ENCODE data around the gene PPP1R26. TPM values are rescaled to one million over a fixed set of nuclear protein-coding genes. Genes with fewer than 3 reads are reported as not detected.
A peak's percentile ranks its signal among the peaks of the same experiment; 100 is the strongest.

Gene PPP1R26
- total and polyA plus RNA-seq, 2 of the 8 experiments (the other 6 are each of a cell fraction or from before 2014, with no cell fraction given): 9.8 to 32.7 TPM

GRCh38 chr9:135480071-135480939 lies 723 bp downstream of the PPP1R26 start:
- H2BK5ac ChIP-seq (ENCODE audit: low read depth, low read length): 0 out of 2 replicates have a peak overlapping the region, but pooled peaks have one; percentile 24
- 3% methylated on average over 35 of the region's 76 CpGs; no CpG with 5 or more reads in 1 of the 2 experiments for WGBS, 2 experiments (ENCODE audit: extremely low coverage in 1 of 2, insufficient coverage in 1 of 2, insufficient read length in 1 of 2, insufficient replicate concordance in 2 of 2, low coverage in 1 of 2, low lambda C conversion rate in 2 of 2, missing lambda C conversion rate in 1 of 2)
- H2AFZ ChIP-seq (ENCODE audit: low read length): no peak overlapping the region
- H2AK5ac ChIP-seq (ENCODE audit: low read depth, low read length): no peak overlapping the region
- H2BK12ac ChIP-seq (ENCODE audit: low read depth, low read length): no peak overlapping the region
- peak; percentile 50 for TF ChIP-seq KDM4A (IDR thresholded peaks at IDR 0.05; ENCODE audit: low read depth, low read length, severe bottlenecking)
- TF ChIP-seq EGR1 (IDR thresholded peaks at IDR 0.05; ENCODE audit: borderline replicate concordance, low read depth, low read length): no peak
- 0 out of 2 replicates have a peak, but pooled peaks have one; percentile 20 for TF ChIP-seq TAF1 (IDR thresholded peaks at IDR 0.05; ENCODE audit: low read depth, low read length)
- peak; percentile 23; the same call in 1 of the 2 replicates for TF ChIP-seq PHF8 (conservative IDR thresholded peaks at IDR 0.05; ENCODE audit: low read depth, low read length)
- peaks cover 7% of the 10 kb centered on the region; the same call in 1 of the 2 replicates for H3K23me2 ChIP-seq (ENCODE audit: low read depth, low read length)
- H2BK120ac ChIP-seq (replicated peaks; ENCODE audit: low read depth, low read length): no peak overlapping the region
- peaks cover 0 to 8% (median 3%) of the 10 kb centered on the region in 4 experiments; a peak in 6 of 7 replicates for H3K4me1 ChIP-seq (replicated peaks in 1 of 4; ENCODE audit: control insufficient read depth in 3 of 4, insufficient read depth in 4 of 4, low read length in 3 of 4)
- peak overlapping the region; percentile 16 for H3K56ac ChIP-seq (replicated peaks; ENCODE audit: insufficient read length, low read depth, low read length)
- no peaks in the 10 kb centered on the region for H3K27me3 ChIP-seq (replicated peaks in 1 of 4; ENCODE audit: control insufficient read depth in 3 of 4, extremely low read depth in 1 of 4, insufficient read depth in 3 of 4, low read length in 3 of 4)
- H2BK20ac ChIP-seq (ENCODE audit: low read length): no peak overlapping the region
- peak overlapping the region; percentile 49 for H4K5ac ChIP-seq (ENCODE audit: insufficient read length, low read depth, low read length)
- H3K79me1 ChIP-seq (ENCODE audit: low read depth, low read length): peaks cover 4% of the 10 kb centered on the region
- peaks cover 3 to 20% of the 10 kb centered on the region in 2 experiments; a peak in 2 of 4 replicates for H3K79me2 ChIP-seq (ENCODE audit: control insufficient read depth in 1 of 2, insufficient read depth in 2 of 2, low read length in 2 of 2)
- ChIA-PET CTCF (ENCODE audit: partially characterized antibody) (interaction anchor here (0.8 to 2.4 kb wide), 6 partner anchors 25 to 393 kb away, joined by 3 to 13 read pairs (median 4); partner anchors contain the start of gene OLFM1), POLR2A (ENCODE audit: partially characterized antibody) (interaction anchor here (0.7 to 2.0 kb wide), 8 partner anchors 9 to 25 kb away, joined by 3 to 17 read pairs (median 4); partner anchors contain the start of gene MRPS2)
- FAIRE-seq (no peak), DNase-seq (ENCODE audit: low read depth in 1 of 2, low spot score in 2 of 2) (peak in 1 of 2 experiments; percentile 69)
- H3K18ac ChIP-seq (ENCODE audit: extremely low read depth, low read length): peak overlapping the region; percentile 32
- H4K20me1 ChIP-seq (replicated peaks in 1 of 2; ENCODE audit: control insufficient read depth in 1 of 2, insufficient read depth in 2 of 2, low read length in 2 of 2): peaks cover 5 to 6% of the 10 kb centered on the region in 2 experiments
- no peak overlapping the region for H2BK15ac ChIP-seq (ENCODE audit: low read length)
- H3K4me3 ChIP-seq (ENCODE audit: extremely low read depth in 1 of 4, insufficient read depth in 2 of 4, low read depth in 3 of 4, low read length in 4 of 4): peak overlapping the region; percentile 65 to 93 (median 80)
- peak overlapping the region; percentile 51 for H4K8ac ChIP-seq (ENCODE audit: extremely low read depth, insufficient read depth, low read length)
- peak overlapping the region; percentile 43 to 73 (median 54); a peak in 6 of 7 replicates for H3K9ac ChIP-seq (replicated peaks in 1 of 4; ENCODE audit: extremely low read depth in 1 of 4, low read depth in 3 of 4, low read length in 3 of 4)
- no peak overlapping the region for H3K23ac ChIP-seq (ENCODE audit: insufficient read length)
- no peak overlapping the region for H3K14ac ChIP-seq (ENCODE audit: insufficient read length)
- peak overlapping the region; percentile 81 for H4K91ac ChIP-seq (replicated peaks; ENCODE audit: insufficient read length, low read length)
- H3K9me3 ChIP-seq (ENCODE audit: insufficient read depth in 2 of 2, low read depth in 1 of 2, low read length in 1 of 2): no peaks in the 10 kb centered on the region
- peak overlapping the region; percentile 83 to 87 for H3K4me2 ChIP-seq (ENCODE audit: insufficient read depth in 1 of 2, low read depth in 2 of 2, low read length in 2 of 2)
- H3K4ac ChIP-seq (replicated peaks; ENCODE audit: insufficient read length, low read depth, low read length): no peak overlapping the region
- H3K27ac ChIP-seq (ENCODE audit: low read depth, low read length): no peak overlapping the region; the same call in 1 of the 2 replicates
- peaks cover 11 to 20% (median 18%) of the 10 kb centered on the region in 4 experiments for H3K36me3 ChIP-seq (ENCODE audit: control insufficient read depth in 2 of 4, insufficient read depth in 4 of 4, low read length in 3 of 4)
